Adrenal gland (tissue), 12 donors: ENCODE data around the gene COBLL1. TPM values are rescaled to one million over a fixed set of nuclear protein-coding genes. Genes with fewer than 3 reads are reported as not detected.

Experiments used
- DNase-seq, 7 donors: peaks; one replicate each; pipeline ENCODE4 v3.0.0-alpha.2; 2019 to 2020
- H3K27ac ChIP-seq, 5 donors: fragments of 200-600 bp; sonication (generic) in 4 of 5; 1 replicate in 3 of 5; 2 replicates in 2 of 5; pipeline versions ENCODE4 v1.5.1 to v1.8.0; 2016 to 2020; ENCODE audit warnings: mild to moderate bottlenecking in 1 of 5
- H3K27me3 ChIP-seq: fragments of 200-600 bp; 2 replicates; pipeline ENCODE4 v1.8.0; 2021
- H3K36me3 ChIP-seq, 2 donors: fragments of 200-600 bp; replicated peaks in 1 of 2; 1 replicate in 1 of 2; 2 replicates in 1 of 2; pipeline versions ENCODE4 v1.5.1 to v1.8.0; 2018 to 2022
- H3K4me1 ChIP-seq, 2 donors: fragments of 200-600 bp; replicated peaks in 1 of 2; 1 replicate in 1 of 2; 2 replicates in 1 of 2; pipeline versions ENCODE4 v1.5.1 to v1.8.0; 2018 to 2021
- H3K4me3 ChIP-seq, 4 donors: fragments of 200-600 bp; sonication (generic) in 3 of 4; one replicate each; pipeline ENCODE4 v1.5.1; 2016 to 2018
- H3K9me3 ChIP-seq, 3 donors: fragments of 200-600 bp; sonication (generic) in 1 of 3; replicated peaks in 1 of 3; 1 replicate in 2 of 3; 2 replicates in 1 of 3; pipeline versions ENCODE4 v1.5.1 to v1.8.0; 2016 to 2021
- CTCF ChIP-seq, 6 experiments: fragments of 450-650 bp in 4 of 6; fragments of 200-600 bp in 2 of 6; sonication (generic) in 1 of 6; IDR thresholded peaks; 1 replicate in 5 of 6; 2 replicates in 1 of 6; pipeline versions ENCODE4 v1.5.1 to v1.8.0; 2016 to 2021; ENCODE audit warnings: antibody characterized with exemption in 6 of 6, mild to moderate bottlenecking in 2 of 6, moderate library complexity in 1 of 6
- POLR2A ChIP-seq, 2 donors: fragments of 450-650 bp; IDR thresholded peaks; one replicate each; pipeline ENCODE4 v1.6.1; 2017; ENCODE audit warnings: antibody characterized with exemption in 2 of 2, mild to moderate bottlenecking in 2 of 2, moderate library complexity in 1 of 2
- WGBS, 4 donors: extraction: QIAGEN DNeasy Blood & Tissue Kit in 2 of 4; methylation state at CpG; one replicate each; pipeline versions ENCODE4 v1.1.5 to v1.1.7; 2013 to 2017; 5-methylcytosine and 5-hydroxymethylcytosine counted together
- intact Hi-C, 2 donors: fragments of 100-400 bp; cut with DNase I; formaldehyde crosslinking; loops; one replicate each; pipeline versions ENCODE4 v1.14.1 to v1.15.0; 2022 to 2023
- polyA plus RNA-seq, 3 donors: library from polyadenylated mRNA; stranded (reverse); fragments of 200-250 nt in 2 of 3; fragments of 350-450 nt in 1 of 3; fragmentation: Illumina TruSeq in 1 of 3; extraction: RNeasy Lipid Tissue Mini Kit (QIAGEN cat#74804) in 1 of 3; gene quantifications; one replicate each; pipeline ENCODE4 v1.2.3, GENCODE V29; 2013 to 2014
- total RNA-seq, 9 donors: library from RNA; depleted of rRNA in 4 of 9; stranded (reverse); fragments of >200 nt in 4 of 9; fragments of 120-200 nt in 1 of 9; fragmentation: NEBNext Ultra II Directional in 1 of 9; extraction: Animal tissue kit (Norgen Biotek cat#: 25700) in 1 of 9; gene quantifications; one replicate each; pipeline versions ENCODE4 v1.1.0 to v1.2.4, GENCODE V29; 2013 to 2023
- donor health status: healthy with polysubstance abuse.
- donor health status: Bipolar disorder and iron deficiency.
- donor health status: DM: yes; HTN: yes; CAD: no.
- donor health status: DM: no; HTN: no; CAD: no.
- donor health status: DM: no; HTN: no; CAD: no.
- donor health status: DM: yes; HTN: yes; CAD: no.

Gene COBLL1
- total and polyA plus RNA-seq, 12 donors = 25.8 to 365 (median 212) TPM

DNA sequence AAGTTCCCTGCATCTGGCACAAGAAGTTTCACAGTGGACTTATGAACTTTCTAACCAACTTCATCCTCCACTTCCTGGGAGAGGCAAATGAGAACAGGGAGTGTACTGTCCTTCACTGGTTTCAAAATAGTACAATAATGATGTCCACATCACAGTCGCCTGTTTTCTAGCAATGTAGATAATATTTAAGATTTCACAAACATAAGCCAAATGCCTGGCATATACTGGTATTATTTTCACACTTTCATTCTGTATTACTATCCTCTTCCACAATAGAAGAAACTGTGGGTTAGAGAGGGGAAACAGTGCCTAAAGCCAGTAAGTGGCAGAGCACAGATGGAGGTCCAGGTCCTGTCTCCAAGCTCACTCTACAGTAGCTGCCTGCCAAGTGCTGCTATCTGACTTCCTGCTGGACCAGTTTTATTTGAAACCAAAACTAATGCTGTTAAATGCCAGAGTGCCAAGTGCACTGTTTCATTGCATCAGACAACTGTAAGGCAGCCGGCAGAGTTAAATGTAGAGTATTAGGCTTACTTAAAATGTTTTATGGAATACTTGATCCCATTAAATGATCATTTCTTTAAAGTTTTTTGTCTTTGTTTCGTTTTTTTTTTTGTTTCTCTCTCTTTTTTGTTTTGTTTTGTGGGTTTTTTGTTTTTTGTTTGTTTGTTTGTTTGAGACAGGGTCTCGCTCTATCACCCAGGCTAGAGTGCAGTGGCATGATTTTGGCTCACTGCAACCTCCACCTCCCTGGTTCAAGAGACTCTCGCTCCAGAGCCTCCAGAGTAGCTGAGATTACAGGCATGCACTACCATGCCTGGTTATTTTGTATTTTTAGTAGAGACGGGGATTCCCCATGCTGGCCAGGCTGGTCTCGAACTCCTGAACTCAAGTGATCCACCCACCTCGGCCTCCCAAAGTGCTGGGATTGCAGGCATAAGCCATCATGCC, 15.1 kb downstream of the COBLL1 start:
- WGBS, 4 donors = 62 to 66% (median 65%) methylated on average over 8 of the region's 8 CpGs
- Histone ChIP-seq H3K27me3 (no peaks in the 10 kb centered on the region), H3K4me3 (no peak overlapping the region), H3K4me1 (peaks cover 14 to 32% of the 10 kb centered on the region in 2 donors), H3K36me3 (no peaks in the 10 kb centered on the region), H3K9me3 (no peaks in the 10 kb centered on the region), H3K27ac (peak overlapping the region in 2 of 5 donors; percentile 24 to 44)
- intact Hi-C loops = no loop called here
- peak in 6 of 7 donors; percentile 38 to 72 (median 55) for DNase-seq
- TF ChIP-seq POLR2A (IDR thresholded peaks at IDR 0.05) = no peak
- no peak for TF ChIP-seq CTCF (IDR thresholded peaks at IDR 0.05)

DNA sequence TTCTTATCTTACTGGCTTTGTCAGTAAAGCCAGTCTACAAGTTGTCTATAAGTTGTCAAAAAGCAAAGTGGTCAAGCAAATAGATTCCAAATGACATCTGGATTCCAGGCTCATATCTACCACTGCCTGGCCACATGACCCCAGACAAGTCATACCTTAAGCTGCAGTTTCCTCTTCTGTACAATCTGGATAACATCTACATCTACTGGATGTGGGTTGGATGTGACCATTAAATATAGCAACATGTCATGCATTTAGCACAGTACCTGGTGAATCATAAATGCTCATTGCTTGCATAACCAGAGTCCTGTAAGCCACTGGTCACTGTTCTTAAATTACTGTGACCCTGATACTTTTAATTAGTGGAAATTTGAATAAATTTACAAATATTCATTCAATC, 16.8 kb downstream of the COBLL1 start:
- Histone ChIP-seq H3K4me1 (peaks cover 14 to 34% of the 10 kb centered on the region in 2 donors), H3K36me3 (no peaks in the 10 kb centered on the region), H3K4me3 (no peak overlapping the region), H3K9me3 (no peaks in the 10 kb centered on the region), H3K27me3 (no peaks in the 10 kb centered on the region), H3K27ac (no peak overlapping the region)
- TF ChIP-seq POLR2A (IDR thresholded peaks at IDR 0.05) (no peak), CTCF (IDR thresholded peaks at IDR 0.05) (no peak)
- intact Hi-C loops = no loop called here
- DNase-seq = no peak

- no peaks in the 10 kb centered on the region for H3K36me3 ChIP-seq
- no peak for DNase-seq
- H3K27ac ChIP-seq = no peak overlapping the region
- H3K9me3 ChIP-seq = no peaks in the 10 kb centered on the region
- no peaks in the 10 kb centered on the region for H3K27me3 ChIP-seq
- H3K4me3 ChIP-seq = no peak overlapping the region
- WGBS, 4 donors = 92 to 97% (median 96%) methylated on average over 5 of the region's 5 CpGs
- intact Hi-C loops = no loop called here
- no peak for TF ChIP-seq POLR2A (IDR thresholded peaks at IDR 0.05)
- no peak for TF ChIP-seq CTCF (IDR thresholded peaks at IDR 0.05)
- H3K4me1 ChIP-seq = peaks cover 14 to 27% of the 10 kb centered on the region in 2 donors
Measured at GRCh38 chr2:164823126-164823525, 18.5 kb downstream of the COBLL1 start.

DNA sequence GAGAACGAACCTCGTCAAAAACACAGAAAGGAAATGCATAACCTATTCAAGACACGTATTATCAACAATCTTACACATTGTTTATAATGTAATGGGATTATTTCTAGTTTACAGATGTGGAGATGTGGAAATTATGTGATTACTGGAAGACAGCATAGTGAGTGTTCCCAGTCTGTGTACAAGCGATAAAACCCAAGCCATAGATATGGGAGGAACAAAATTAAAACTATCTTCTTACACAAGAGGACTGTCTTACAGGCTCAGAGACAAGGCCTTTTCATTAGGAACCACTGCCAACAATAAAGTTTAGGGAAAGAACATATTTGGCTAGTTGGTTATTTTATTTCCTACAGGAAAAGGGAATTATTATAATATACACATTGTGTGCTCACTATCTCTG, 20.3 kb downstream of the COBLL1 start:
- no peak overlapping the region for H3K4me3 ChIP-seq
- no peak for DNase-seq
- WGBS, 4 donors = 78 to 90% (median 81%) methylated on average over 4 of the region's 4 CpGs
- H3K9me3 ChIP-seq = no peaks in the 10 kb centered on the region
- H3K27ac ChIP-seq = no peak overlapping the region
- no peaks in the 10 kb centered on the region for H3K36me3 ChIP-seq
- intact Hi-C loops = no loop called here
- H3K4me1 ChIP-seq = peaks cover 11 to 27% of the 10 kb centered on the region in 2 donors
- no peak for TF ChIP-seq POLR2A (IDR thresholded peaks at IDR 0.05)
- TF ChIP-seq CTCF (IDR thresholded peaks at IDR 0.05) = no peak
- no peaks in the 10 kb centered on the region for H3K27me3 ChIP-seq
